Measurements from ENCODE around the gene SIK2.
"Not testable (repeated sequence)": the region's sequence is repeated elsewhere in the genome, so short reads cannot be mapped to it uniquely, and the experiment has no call there.

SIK2 gene

GRCh38 chr11:111644922-111645321 is 42.7 kb downstream of the SIK2 start:
- no peaks in the 10 kb centered on the region for H3K27me3 ChIP-seq (ENCODE audit: control insufficient read depth in 1 of 2, insufficient read depth in 2 of 2, low read length in 2 of 2)
- H3K27ac ChIP-seq (ENCODE audit: low read depth, low read length), result no peak overlapping the region
- peaks cover 12% of the 10 kb centered on the region for H3K36me3 ChIP-seq (ENCODE audit: insufficient read depth, low read length)
- no peak overlapping the region for H3K9ac ChIP-seq (ENCODE audit: low read length)
- H3K9me3 ChIP-seq (ENCODE audit: low read length), result no peaks in the 10 kb centered on the region
- H3K4me3 ChIP-seq (ENCODE audit: low read depth in 1 of 2, low read length in 2 of 2), result no peak overlapping the region
- H3K4me1 ChIP-seq (ENCODE audit: insufficient read depth, low read length), result no peaks in the 10 kb centered on the region

- H3K4me1 ChIP-seq (ENCODE audit: insufficient read depth, low read length), result no peaks in the 10 kb centered on the region
- no peaks in the 10 kb centered on the region for H3K9me3 ChIP-seq (ENCODE audit: low read length)
- H3K4me3 ChIP-seq (ENCODE audit: low read depth in 1 of 2, low read length in 2 of 2), result no peak overlapping the region
Observed at GRCh38 chr11:111645657-111646316, 43.5 kb downstream of the SIK2 start.

GRCh38 chr11:111651336-111651735 is 49.1 kb downstream of the SIK2 start:
- H3K36me3 ChIP-seq (ENCODE audit: insufficient read depth, low read length); H3K27ac ChIP-seq (ENCODE audit: low read depth, low read length); H3K4me3 ChIP-seq (ENCODE audit: low read depth in 1 of 2, low read length in 2 of 2); H3K9me3 ChIP-seq (ENCODE audit: low read length); H3K27me3 ChIP-seq (ENCODE audit: control insufficient read depth in 1 of 2, insufficient read depth in 2 of 2, low read length in 2 of 2); H3K4me1 ChIP-seq (ENCODE audit: insufficient read depth, low read length); H3K9ac ChIP-seq (ENCODE audit: low read length): not testable (repeated sequence)

More at GRCh38 chr11:111645657-111646316, 43.5 kb downstream of the SIK2 start:
- Histone ChIP-seq H3K36me3 (ENCODE audit: insufficient read depth, low read length) (peaks cover 12% of the 10 kb centered on the region), H3K27ac (ENCODE audit: low read depth, low read length) (no peak overlapping the region), H3K9ac (ENCODE audit: low read length) (no peak overlapping the region), H3K27me3 (ENCODE audit: control insufficient read depth in 1 of 2, insufficient read depth in 2 of 2, low read length in 2 of 2) (no peaks in the 10 kb centered on the region)

- H3K9ac ChIP-seq (ENCODE audit: low read length), result no peak overlapping the region
- no peaks in the 10 kb centered on the region for H3K4me1 ChIP-seq (ENCODE audit: insufficient read depth, low read length)
- H3K9me3 ChIP-seq (ENCODE audit: low read length), result no peaks in the 10 kb centered on the region
- H3K4me3 ChIP-seq (ENCODE audit: low read depth in 1 of 2, low read length in 2 of 2), result no peak overlapping the region
- peaks cover 3% of the 10 kb centered on the region for H3K36me3 ChIP-seq (ENCODE audit: insufficient read depth, low read length)
- H3K27ac ChIP-seq (ENCODE audit: low read depth, low read length), result no peak overlapping the region
- H3K27me3 ChIP-seq (ENCODE audit: control insufficient read depth in 1 of 2, insufficient read depth in 2 of 2, low read length in 2 of 2), result no peaks in the 10 kb centered on the region
Observed at GRCh38 chr11:111652184-111652583, 49.9 kb downstream of the SIK2 start.

GRCh38 chr11:111654601-111655000 is 52.4 kb downstream of the SIK2 start:
- Histone ChIP-seq H3K9me3 (ENCODE audit: low read length) (no peaks in the 10 kb centered on the region), H3K4me3 (ENCODE audit: low read depth in 1 of 2, low read length in 2 of 2) (no peak overlapping the region), H3K36me3 (ENCODE audit: insufficient read depth, low read length) (no peaks in the 10 kb centered on the region), H3K27me3 (ENCODE audit: control insufficient read depth in 1 of 2, insufficient read depth in 2 of 2, low read length in 2 of 2) (no peaks in the 10 kb centered on the region), H3K27ac (ENCODE audit: low read depth, low read length) (no peak overlapping the region), H3K4me1 (ENCODE audit: insufficient read depth, low read length) (no peaks in the 10 kb centered on the region), H3K9ac (ENCODE audit: low read length) (no peak overlapping the region)

GRCh38 chr11:111655924-111656323 is 53.7 kb downstream of the SIK2 start:
- Histone ChIP-seq H3K9ac (ENCODE audit: low read length) (no peak overlapping the region), H3K9me3 (ENCODE audit: low read length) (no peaks in the 10 kb centered on the region), H3K4me1 (ENCODE audit: insufficient read depth, low read length) (no peaks in the 10 kb centered on the region), H3K27me3 (ENCODE audit: control insufficient read depth in 1 of 2, insufficient read depth in 2 of 2, low read length in 2 of 2) (no peaks in the 10 kb centered on the region), H3K4me3 (ENCODE audit: low read depth in 1 of 2, low read length in 2 of 2) (no peak overlapping the region), H3K27ac (ENCODE audit: low read depth, low read length) (no peak overlapping the region), H3K36me3 (ENCODE audit: insufficient read depth, low read length) (no peaks in the 10 kb centered on the region)

- not testable (repeated sequence) for H3K4me3 ChIP-seq (ENCODE audit: low read depth in 1 of 2, low read length in 2 of 2); H3K36me3 ChIP-seq (ENCODE audit: insufficient read depth, low read length); H3K9ac ChIP-seq (ENCODE audit: low read length); H3K27ac ChIP-seq (ENCODE audit: low read depth, low read length); H3K27me3 ChIP-seq (ENCODE audit: control insufficient read depth in 1 of 2, insufficient read depth in 2 of 2, low read length in 2 of 2); H3K4me1 ChIP-seq (ENCODE audit: insufficient read depth, low read length); H3K9me3 ChIP-seq (ENCODE audit: low read length)
Observed at GRCh38 chr11:111657905-111658304, 55.7 kb downstream of the SIK2 start.

- not testable (repeated sequence) for H3K9ac ChIP-seq (ENCODE audit: low read length); H3K27me3 ChIP-seq (ENCODE audit: control insufficient read depth in 1 of 2, insufficient read depth in 2 of 2, low read length in 2 of 2); H3K36me3 ChIP-seq (ENCODE audit: insufficient read depth, low read length); H3K27ac ChIP-seq (ENCODE audit: low read depth, low read length); H3K4me3 ChIP-seq (ENCODE audit: low read depth in 1 of 2, low read length in 2 of 2); H3K9me3 ChIP-seq (ENCODE audit: low read length); H3K4me1 ChIP-seq (ENCODE audit: insufficient read depth, low read length)
Observed at GRCh38 chr11:111658493-111658892, 56.2 kb downstream of the SIK2 start.

GRCh38 chr11:111659201-111660115 is 57.2 kb downstream of the SIK2 start:
- Histone ChIP-seq H3K9ac (ENCODE audit: low read length) (no peak overlapping the region), H3K4me3 (ENCODE audit: low read depth in 1 of 2, low read length in 2 of 2) (no peak overlapping the region), H3K9me3 (ENCODE audit: low read length) (no peaks in the 10 kb centered on the region), H3K36me3 (ENCODE audit: insufficient read depth, low read length) (no peaks in the 10 kb centered on the region), H3K27ac (ENCODE audit: low read depth, low read length) (no peak overlapping the region), H3K4me1 (ENCODE audit: insufficient read depth, low read length) (peaks cover 3% of the 10 kb centered on the region), H3K27me3 (ENCODE audit: control insufficient read depth in 1 of 2, insufficient read depth in 2 of 2, low read length in 2 of 2) (no peaks in the 10 kb centered on the region)

- Histone ChIP-seq H3K36me3 (ENCODE audit: insufficient read depth, low read length) (no peaks in the 10 kb centered on the region), H3K27me3 (ENCODE audit: control insufficient read depth in 1 of 2, insufficient read depth in 2 of 2, low read length in 2 of 2) (no peaks in the 10 kb centered on the region), H3K4me3 (ENCODE audit: low read depth in 1 of 2, low read length in 2 of 2) (no peak overlapping the region), H3K4me1 (ENCODE audit: insufficient read depth, low read length) (peaks cover 3% of the 10 kb centered on the region), H3K9ac (ENCODE audit: low read length) (no peak overlapping the region), H3K27ac (ENCODE audit: low read depth, low read length) (no peak overlapping the region), H3K9me3 (ENCODE audit: low read length) (no peaks in the 10 kb centered on the region)
Observed at GRCh38 chr11:111660822-111661221, 58.6 kb downstream of the SIK2 start.

- no peaks in the 10 kb centered on the region for H3K36me3 ChIP-seq (ENCODE audit: insufficient read depth, low read length)
- H3K9ac ChIP-seq (ENCODE audit: low read length), result no peak overlapping the region
- H3K27me3 ChIP-seq (ENCODE audit: control insufficient read depth in 1 of 2, insufficient read depth in 2 of 2, low read length in 2 of 2), result no peaks in the 10 kb centered on the region
- no peak overlapping the region for H3K4me3 ChIP-seq (ENCODE audit: low read depth in 1 of 2, low read length in 2 of 2)
- peaks cover 3% of the 10 kb centered on the region for H3K4me1 ChIP-seq (ENCODE audit: insufficient read depth, low read length)
- H3K9me3 ChIP-seq (ENCODE audit: low read length), result no peaks in the 10 kb centered on the region
- no peak overlapping the region for H3K27ac ChIP-seq (ENCODE audit: low read depth, low read length)
Observed at GRCh38 chr11:111663820-111664219, 61.6 kb downstream of the SIK2 start.

All from muscle layer of colon (tissue), 2 donors.